ENCODE results near the gene PIP5K1B.

The PIP5K1B gene

GRCh38 chr9:68844631-68845612 lies 139.9 kb downstream of the PIP5K1B start:
- peak in 1 of 3 donors; percentile 7 for DNase-seq (ENCODE audit: low read depth in 2 of 3, low spot score in 1 of 3)

GRCh38 chr9:68847765-68848164 lies 142.7 kb downstream of the PIP5K1B start:
- no peak for DNase-seq (ENCODE audit: low read depth in 2 of 3, low spot score in 1 of 3)

GRCh38 chr9:68851657-68852056 lies 146.6 kb downstream of the PIP5K1B start:
- no peak for DNase-seq (ENCODE audit: low read depth in 2 of 3, low spot score in 1 of 3)

GRCh38 chr9:68852941-68853340 lies 147.9 kb downstream of the PIP5K1B start:
- DNase-seq (ENCODE audit: low read depth in 2 of 3, low spot score in 1 of 3) = no peak

GRCh38 chr9:68859347-68859746 lies 154.3 kb downstream of the PIP5K1B start:
- no peak for DNase-seq (ENCODE audit: low read depth in 2 of 3, low spot score in 1 of 3)

- no peak for DNase-seq (ENCODE audit: low read depth in 2 of 3, low spot score in 1 of 3)
These were observed 155.4 kb downstream of the PIP5K1B start for GRCh38 chr9:68860419-68860818.

GRCh38 chr9:68861436-68861835 lies 156.4 kb downstream of the PIP5K1B start:
- no peak for DNase-seq (ENCODE audit: low read depth in 2 of 3, low spot score in 1 of 3)

- DNase-seq (ENCODE audit: low read depth in 2 of 3, low spot score in 1 of 3) = no peak
These were observed 162.0 kb downstream of the PIP5K1B start for GRCh38 chr9:68867066-68867465.

GRCh38 chr9:68869022-68869421 lies 164.0 kb downstream of the PIP5K1B start:
- DNase-seq (ENCODE audit: low read depth in 2 of 3, low spot score in 1 of 3) = no peak

- DNase-seq (ENCODE audit: low read depth in 2 of 3, low spot score in 1 of 3) = no peak
These were observed 165.0 kb downstream of the PIP5K1B start for GRCh38 chr9:68870086-68870485.

- no peak for DNase-seq (ENCODE audit: low read depth in 2 of 3, low spot score in 1 of 3)
These were observed 166.2 kb downstream of the PIP5K1B start for GRCh38 chr9:68871236-68871635.

GRCh38 chr9:68872026-68872501 lies 167.0 kb downstream of the PIP5K1B start:
- DNase-seq (ENCODE audit: low read depth in 2 of 3, low spot score in 1 of 3) = no peak

- DNase-seq (ENCODE audit: low read depth in 2 of 3, low spot score in 1 of 3) = no peak
These were observed 168.1 kb downstream of the PIP5K1B start for GRCh38 chr9:68873179-68873578.

- DNase-seq (ENCODE audit: low read depth in 2 of 3, low spot score in 1 of 3) = no peak
These were observed 171.2 kb downstream of the PIP5K1B start for GRCh38 chr9:68876273-68876672.

- DNase-seq (ENCODE audit: low read depth in 2 of 3, low spot score in 1 of 3) = no peak
These were observed 171.6 kb downstream of the PIP5K1B start for GRCh38 chr9:68876681-68877080.

- no peak for DNase-seq (ENCODE audit: low read depth in 2 of 3, low spot score in 1 of 3)
These were observed 172.2 kb downstream of the PIP5K1B start for GRCh38 chr9:68877219-68877618.

GRCh38 chr9:68878450-68878849 lies 173.4 kb downstream of the PIP5K1B start:
- DNase-seq (ENCODE audit: low read depth in 2 of 3, low spot score in 1 of 3) = no peak

GRCh38 chr9:68883224-68883623 lies 178.2 kb downstream of the PIP5K1B start:
- no peak for DNase-seq (ENCODE audit: low read depth in 2 of 3, low spot score in 1 of 3)

- DNase-seq (ENCODE audit: low read depth in 2 of 3, low spot score in 1 of 3) = no peak
These were observed 182.2 kb downstream of the PIP5K1B start for GRCh38 chr9:68887232-68887631.

GRCh38 chr9:68894502-68894901 lies 189.5 kb downstream of the PIP5K1B start:
- no peak for DNase-seq (ENCODE audit: low read depth in 2 of 3, low spot score in 1 of 3)

- DNase-seq (ENCODE audit: low read depth in 2 of 3, low spot score in 1 of 3) = no peak
These were observed 190.9 kb downstream of the PIP5K1B start for GRCh38 chr9:68895741-68896478.

GRCh38 chr9:68896486-68896885 lies 191.4 kb downstream of the PIP5K1B start:
- no peak for DNase-seq (ENCODE audit: low read depth in 2 of 3, low spot score in 1 of 3)
